Aorta (tissue), 5 donors: ENCODE measurements around the gene TMCO4. TPM values are rescaled to one million over a fixed set of nuclear protein-coding genes. Genes with fewer than 3 reads are reported as not detected.

Source experiments
- ATAC-seq: fragments of 200-7000 bp; cut with Tn5 transposase; one replicate; pipeline ENCODE4 v1.9.1; 2022; ENCODE audit warnings: moderate library complexity; ENCODE audit not compliant: low FRiP score
- DNase-seq, 2 donors: peaks; one replicate each; pipeline ENCODE4 v3.0.0-alpha.2; 2020
- H3K27ac ChIP-seq, 2 donors: one replicate each; pipeline ENCODE4 v1.5.1; 2013; ENCODE audit warnings: low read length in 2 of 2, mild to moderate bottlenecking in 2 of 2, moderate library complexity in 2 of 2, control low read depth in 1 of 2, inconsistent platforms in 1 of 2, low read depth in 1 of 2
- H3K27me3 ChIP-seq, 2 donors: one replicate each; pipeline ENCODE4 v1.6.1; 2013; ENCODE audit warnings: control low read depth in 1 of 2, low read length in 1 of 2, mild to moderate bottlenecking in 1 of 2, moderate library complexity in 1 of 2; ENCODE audit not compliant: insufficient read depth in 2 of 2, control insufficient read depth in 1 of 2
- H3K36me3 ChIP-seq, 2 donors: one replicate each; pipeline ENCODE4 v1.6.1; 2013; ENCODE audit warnings: control low read depth in 1 of 2, low read length in 1 of 2, mild to moderate bottlenecking in 1 of 2; ENCODE audit not compliant: insufficient read depth in 2 of 2, control insufficient read depth in 1 of 2
- H3K4me1 ChIP-seq, 2 donors: one replicate each; pipeline ENCODE4 v1.6.1; 2013; ENCODE audit warnings: low read length in 2 of 2, control low read depth in 1 of 2, mild to moderate bottlenecking in 1 of 2, moderate library complexity in 1 of 2; ENCODE audit not compliant: insufficient read depth in 2 of 2, control insufficient read depth in 1 of 2
- H3K4me3 ChIP-seq, 2 donors: one replicate each; pipeline ENCODE4 v1.5.1; 2013; ENCODE audit warnings: low read length in 2 of 2, control low read depth in 1 of 2, mild to moderate bottlenecking in 1 of 2
- H3K9me3 ChIP-seq: one replicate; pipeline ENCODE4 v1.6.1; 2013; ENCODE audit warnings: mild to moderate bottlenecking, low read length; ENCODE audit not compliant: control insufficient read depth
- WGBS, 2 donors: extraction: QIAGEN DNeasy Blood & Tissue Kit; methylation state at CpG; one replicate each; pipeline ENCODE4 v1.1.7; 2013; 5-methylcytosine and 5-hydroxymethylcytosine counted together
- intact Hi-C, 2 donors: fragments of 100-400 bp; cut with DNase I; formaldehyde crosslinking; loops; one replicate each; pipeline versions ENCODE4 v1.14.2 to v1.15.0; 2022
- polyA plus RNA-seq, 2 donors: library from polyadenylated mRNA; stranded (reverse); fragments of 200-250 nt; gene quantifications; one replicate each; pipeline ENCODE4 v1.2.3, GENCODE V29; 2013
- total RNA-seq, 2 donors: library from RNA; stranded (reverse); fragmentation: NEBNext Ultra II Directional; extraction: Animal tissue kit (Norgen Biotek cat#: 25700); gene quantifications; one replicate each; pipeline ENCODE4 v1.2.1, GENCODE V29; 2021
- donor health status: healthy with polysubstance abuse.
- donor health status: Bipolar disorder and iron deficiency.
- donor health status: DM: no; HTN: no; CAD: no.
- donor health status: DM: no; HTN: no; CAD: no.
- donor health status: DM: yes; HTN: yes; CAD: no.

TMCO4 gene
- total and polyA plus RNA-seq, 4 donors, result 18.7 to 37.1 (median 27.9) TPM

GRCh38 chr1:19656134-19656779 lies 143.5 kb downstream of the TMCO4 start:
- DNase-seq (no peak), ATAC-seq (no peak)
- intact Hi-C loops, result loop anchor here in 1 of 2 donors (10.0 kb wide), 1 partner anchor 401 kb away; the partner anchor contains the start of genes EMC1 and MRTO4
- Histone ChIP-seq H3K9me3 (no peaks in the 10 kb centered on the region), H3K4me3 (no peak overlapping the region), H3K27me3 (no peaks in the 10 kb centered on the region), H3K27ac (no peak overlapping the region), H3K4me1 (no peaks in the 10 kb centered on the region), H3K36me3 (no peaks in the 10 kb centered on the region)
- whole genome bisulfite sequencing, 2 donors, result 90 to 93% methylated on average over 9 of the region's 9 CpGs

- ATAC-seq (no peak), DNase-seq (no peak)
- Histone ChIP-seq H3K27me3 (no peaks in the 10 kb centered on the region), H3K4me1 (no peaks in the 10 kb centered on the region), H3K4me3 (no peak overlapping the region), H3K27ac (no peak overlapping the region), H3K36me3 (no peaks in the 10 kb centered on the region), H3K9me3 (no peaks in the 10 kb centered on the region)
- 86 to 87% methylated on average over 8 of the region's 8 CpGs for WGBS, 2 donors
- intact Hi-C loops, result loop anchor here in 1 of 2 donors (10.0 kb wide), 1 partner anchor 401 kb away; the partner anchor contains the start of genes EMC1 and MRTO4
Measured at GRCh38 chr1:19655718-19656080, 144.0 kb downstream of the TMCO4 start.

GRCh38 chr1:19654886-19655717 lies 144.6 kb downstream of the TMCO4 start:
- intact Hi-C loops, result loop anchor here (5.0 to 10.0 kb wide), 4 partner anchors 263 to 400 kb away; partner anchors contain the start of genes EMC1 (in 1 of the 2) and MRTO4 (in 1 of the 2)
- 29 to 36% methylated on average over 15 of the region's 15 CpGs for WGBS, 2 donors
- H3K27me3 ChIP-seq, result no peaks in the 10 kb centered on the region
- no peaks in the 10 kb centered on the region for H3K4me1 ChIP-seq
- no peaks in the 10 kb centered on the region for H3K9me3 ChIP-seq
- H3K4me3 ChIP-seq, result no peak overlapping the region
- ATAC-seq, result no peak
- no peaks in the 10 kb centered on the region for H3K36me3 ChIP-seq
- no peak overlapping the region for H3K27ac ChIP-seq
- peak in 1 of 2 donors; percentile 72 for DNase-seq

GRCh38 chr1:19654386-19654785 lies 145.3 kb downstream of the TMCO4 start:
- no peak overlapping the region for H3K4me3 ChIP-seq
- H3K27me3 ChIP-seq, result no peaks in the 10 kb centered on the region
- WGBS, 2 donors, result 69 to 72% methylated on average over 5 of the region's 5 CpGs
- no peak for DNase-seq
- H3K27ac ChIP-seq, result no peak overlapping the region
- ATAC-seq, result no peak
- H3K36me3 ChIP-seq, result no peaks in the 10 kb centered on the region
- intact Hi-C loops, result loop anchor here (5.0 to 10.0 kb wide), 4 partner anchors 262 to 400 kb away; partner anchors contain the start of genes EMC1 (in 1 of the 2) and MRTO4 (in 1 of the 2)
- H3K4me1 ChIP-seq, result no peaks in the 10 kb centered on the region
- H3K9me3 ChIP-seq, result no peaks in the 10 kb centered on the region

GRCh38 chr1:19651141-19651737 lies 148.5 kb downstream of the TMCO4 start:
- WGBS, 2 donors, result 9 to 13% methylated on average over 11 of the region's 11 CpGs
- Histone ChIP-seq H3K4me1 (no peaks in the 10 kb centered on the region), H3K27ac (peak overlapping the region in 1 of 2 donors; percentile 66), H3K36me3 (no peaks in the 10 kb centered on the region), H3K9me3 (no peaks in the 10 kb centered on the region), H3K27me3 (no peaks in the 10 kb centered on the region), H3K4me3 (no peak overlapping the region)
- ATAC-seq (peak; percentile 82), DNase-seq (peak; percentile 75 to 87)
- intact Hi-C loops, result loop anchor here (2.0 to 10.0 kb wide), 5 partner anchors 259 to 396 kb away; partner anchors contain the start of genes EMC1 (in 1 of the 2) and MRTO4 (in 1 of the 2)

- no peak overlapping the region for H3K4me3 ChIP-seq
- H3K36me3 ChIP-seq, result no peaks in the 10 kb centered on the region
- H3K9me3 ChIP-seq, result no peaks in the 10 kb centered on the region
- ATAC-seq (peak; percentile 24), DNase-seq (no peak)
- peak overlapping the region in 1 of 2 donors; percentile 66 for H3K27ac ChIP-seq
- intact Hi-C loops, result loop anchor here (2.0 to 10.0 kb wide), 5 partner anchors 258 to 396 kb away; partner anchors contain the start of genes EMC1 (in 1 of the 2) and MRTO4 (in 1 of the 2)
- H3K4me1 ChIP-seq, result no peaks in the 10 kb centered on the region
- no peaks in the 10 kb centered on the region for H3K27me3 ChIP-seq
- 9 to 10% methylated on average over 12 of the region's 12 CpGs for WGBS, 2 donors
Measured at GRCh38 chr1:19650416-19651140, 149.1 kb downstream of the TMCO4 start.

GRCh38 chr1:19648689-19649088 lies 151.0 kb downstream of the TMCO4 start:
- H3K4me1 ChIP-seq, result no peaks in the 10 kb centered on the region
- no peaks in the 10 kb centered on the region for H3K27me3 ChIP-seq
- no peak overlapping the region for H3K4me3 ChIP-seq
- no peak for DNase-seq
- no peaks in the 10 kb centered on the region for H3K36me3 ChIP-seq
- intact Hi-C loops, result loop anchor here (5.0 kb wide), 2 partner anchors 51 to 161 kb away; partner anchors contain the start of gene CAPZB (in 1 of the 2)
- ATAC-seq, result no peak
- H3K9me3 ChIP-seq, result no peaks in the 10 kb centered on the region
- 30 to 41% methylated on average over 11 of the region's 11 CpGs for WGBS, 2 donors
- H3K27ac ChIP-seq, result no peak overlapping the region

- Histone ChIP-seq H3K4me3 (no peak overlapping the region), H3K36me3 (no peaks in the 10 kb centered on the region), H3K4me1 (no peaks in the 10 kb centered on the region), H3K27me3 (no peaks in the 10 kb centered on the region), H3K9me3 (no peaks in the 10 kb centered on the region), H3K27ac (peak overlapping the region in 1 of 2 donors; percentile 33)
- DNase-seq (no peak), ATAC-seq (no peak)
- intact Hi-C loops, result loop anchor here (5.0 kb wide), 2 partner anchors 51 to 161 kb away; partner anchors contain the start of gene CAPZB (in 1 of the 2)
- 49 to 51% methylated on average over 14 of the region's 14 CpGs for WGBS, 2 donors
Measured at GRCh38 chr1:19648239-19648638, 151.5 kb downstream of the TMCO4 start.
